GM12865 (cell line): Measurements from ENCODE around the gene TAPT1.

ENCODE experiments used
- DNase-seq: peaks from one replicate; pipeline ENCODE4 v3.0.0; 2010; ENCODE audit warnings: low read depth
- H3K4me3 ChIP-seq: 2 replicates; pipeline ENCODE4 v1.5.1; 2011; ENCODE audit warnings: mild to moderate bottlenecking, low read depth, low read length, control low read depth
- CTCF ChIP-seq: IDR thresholded peaks from 2 replicates; pipeline ENCODE4 v1.5.1; 2011; ENCODE audit warnings: low read length, control low read depth, low read depth, inconsistent platforms; ENCODE audit not compliant: insufficient read depth; ENCODE audit errors: missing control alignments

The TAPT1 gene

GRCh38 chr4:16126714-16127113 lies 99.6 kb downstream of the TAPT1 start:
- no peak overlapping the region for H3K4me3 ChIP-seq
- TF ChIP-seq CTCF = no peak
- DNase-seq = no peak

GRCh38 chr4:16125571-16126445 lies 100.5 kb downstream of the TAPT1 start:
- DNase-seq = no peak
- no peak overlapping the region for H3K4me3 ChIP-seq
- TF ChIP-seq CTCF = no peak

GRCh38 chr4:16124232-16124631 lies 102.0 kb downstream of the TAPT1 start:
- no peak overlapping the region for H3K4me3 ChIP-seq
- TF ChIP-seq CTCF = no peak
- no peak for DNase-seq

GRCh38 chr4:16123356-16124084 lies 102.8 kb downstream of the TAPT1 start:
- no peak for DNase-seq
- no peak overlapping the region for H3K4me3 ChIP-seq
- no peak for TF ChIP-seq CTCF

- DNase-seq = no peak
- TF ChIP-seq CTCF = no peak
- no peak overlapping the region for H3K4me3 ChIP-seq
These were observed 103.5 kb downstream of the TAPT1 start for GRCh38 chr4:16122784-16123183.

GRCh38 chr4:16122308-16122711 lies 104.0 kb downstream of the TAPT1 start:
- H3K4me3 ChIP-seq = no peak overlapping the region
- TF ChIP-seq CTCF = no peak
- no peak for DNase-seq
